IMR-90 (cell line): Measurements from ENCODE around the gene ERICH2. TPM values are rescaled to one million over a fixed set of nuclear protein-coding genes. Genes with fewer than 3 reads are reported as not detected.

Experiments used
- ATAC-seq: fragments of 200-7000 bp; cut with Tn5 transposase; 2 replicates; pipeline ENCODE4 v1.9.1; 2020; ENCODE audit warnings: low read depth, mild to moderate bottlenecking, moderate library complexity
- BruUV-seq: library from RNA; stranded (reverse); fragments of 400-500 nt; replicated peaks from 2 replicates; lab custom pipeline; 2021; lab: Mats Ljungman, UMichigan
- CTCF ChIA-PET: fragments of 300-600 bp; formaldehyde crosslinking; extraction: SDS; loops from one replicate; lab custom pipeline; 2021; ENCODE audit warnings: antibody characterized with exemption; lab: Yijun Ruan, JAX
- POLR2A ChIA-PET: fragments of 300-600 bp; sonication (Branson Sonifier 250); formaldehyde crosslinking; loops from one replicate; lab custom pipeline; 2022; ENCODE audit warnings: antibody characterized with exemption; ENCODE audit not compliant: unreplicated experiment; lab: Charles Lee
- DNase-seq: peaks from one replicate; pipeline ENCODE4 v3.0.0; 2013
- H2AFZ ChIP-seq: replicated peaks from 2 replicates; pipeline ENCODE3; 2013; ENCODE audit warnings: low read length, mild to moderate bottlenecking; ENCODE audit not compliant: poor library complexity
- H2AK5ac ChIP-seq: 2 replicates; pipeline ENCODE4 v1.6.1; 2013; ENCODE audit warnings: low read depth, low read length, inconsistent platforms
- H2AK9ac ChIP-seq: replicated peaks from 2 replicates; pipeline ENCODE3; 2013; ENCODE audit warnings: mild to moderate bottlenecking, low read depth, low read length, moderate library complexity; ENCODE audit not compliant: poor library complexity
- H2BK120ac ChIP-seq: 2 replicates; pipeline ENCODE4 v1.6.1; 2013; ENCODE audit warnings: low read depth, low read length, inconsistent platforms
- H2BK15ac ChIP-seq: 3 replicates; pipeline ENCODE4 v1.6.1; 2013; ENCODE audit warnings: low read depth, low read length, inconsistent platforms
- H2BK20ac ChIP-seq: 2 replicates; pipeline ENCODE4 v1.6.1; 2013; ENCODE audit warnings: low read depth, mild to moderate bottlenecking, inconsistent platforms, low read length, moderate library complexity
- H2BK5ac ChIP-seq: 2 replicates; pipeline ENCODE4 v1.6.1; 2013; ENCODE audit warnings: mild to moderate bottlenecking, low read depth, low read length, inconsistent platforms; ENCODE audit not compliant: poor library complexity, severe bottlenecking
- H3K14ac ChIP-seq: replicated peaks from 2 replicates; pipeline ENCODE4 v1.6.1; 2013; ENCODE audit warnings: low read depth, low read length, inconsistent platforms
- H3K18ac ChIP-seq: 2 replicates; pipeline ENCODE4 v1.6.1; 2013; ENCODE audit warnings: low read depth, low read length, control low read depth
- H3K23ac ChIP-seq: 2 replicates; pipeline ENCODE4 v1.6.1; 2013; ENCODE audit warnings: low read depth, low read length, inconsistent platforms
- H3K27ac ChIP-seq: 2 replicates; pipeline ENCODE4 v1.5.1; 2013; ENCODE audit warnings: mild to moderate bottlenecking, control low read depth, low read length; ENCODE audit not compliant: insufficient read depth
- H3K27me3 ChIP-seq: 2 replicates; pipeline ENCODE4 v1.6.1; 2013; ENCODE audit warnings: low read length; ENCODE audit not compliant: control insufficient read depth, insufficient read depth
- H3K36me3 ChIP-seq: 2 replicates; pipeline ENCODE4 v1.6.1; 2013; ENCODE audit warnings: low read length, mixed read lengths; ENCODE audit not compliant: control insufficient read depth, insufficient read depth
- H3K4ac ChIP-seq: 2 replicates; pipeline ENCODE4 v1.6.1; 2013; ENCODE audit warnings: low read depth, low read length, inconsistent platforms
- H3K4me1 ChIP-seq: 2 replicates; pipeline ENCODE4 v1.6.1; 2013; ENCODE audit warnings: low read length, mixed read lengths; ENCODE audit not compliant: control insufficient read depth, insufficient read depth
- H3K4me2 ChIP-seq: 2 replicates; pipeline ENCODE4 v1.6.1; 2013; ENCODE audit warnings: low read depth, mild to moderate bottlenecking, control low read depth, low read length, moderate library complexity
- H3K4me3 ChIP-seq: 2 replicates; pipeline ENCODE4 v1.5.1; 2013; ENCODE audit warnings: low read depth, mild to moderate bottlenecking, control low read depth, low read length, moderate library complexity; ENCODE audit not compliant: insufficient read depth
- H3K56ac ChIP-seq: 2 replicates; pipeline ENCODE4 v1.6.1; 2013; ENCODE audit warnings: low read length, inconsistent platforms; ENCODE audit not compliant: insufficient read depth; ENCODE audit errors: extremely low read depth
- H3K79me1 ChIP-seq, 2 experiments: 2 replicates each; pipeline ENCODE4 v1.6.1; 2013; ENCODE audit warnings: low read length in 2 of 2, inconsistent platforms in 1 of 2, low read depth in 1 of 2
- H3K9ac ChIP-seq: 2 replicates; pipeline ENCODE4 v1.6.1; 2013; ENCODE audit warnings: low read depth, low read length, control low read depth
- H3K9me1 ChIP-seq: 2 replicates; pipeline ENCODE4 v1.6.1; 2013; ENCODE audit warnings: low read length, inconsistent platforms; ENCODE audit not compliant: insufficient read depth
- H3K9me3 ChIP-seq: 2 replicates; pipeline ENCODE4 v1.6.1; 2013; ENCODE audit warnings: low read length; ENCODE audit not compliant: control insufficient read depth, insufficient read depth
- H4K20me1 ChIP-seq: 2 replicates; pipeline ENCODE4 v1.6.1; 2013; ENCODE audit warnings: low read length, inconsistent platforms; ENCODE audit not compliant: insufficient read depth
- H4K5ac ChIP-seq: 2 replicates; pipeline ENCODE4 v1.6.1; 2013; ENCODE audit warnings: mild to moderate bottlenecking, low read depth, low read length, control low read depth
- H4K8ac ChIP-seq, 2 experiments: 2 replicates each; pipeline ENCODE4 v1.6.1; 2013; ENCODE audit warnings: low read depth in 2 of 2, low read length in 2 of 2, control low read depth in 1 of 2, inconsistent platforms in 1 of 2
- H4K91ac ChIP-seq: 2 replicates; pipeline ENCODE4 v1.6.1; 2013; ENCODE audit warnings: low read depth, low read length, inconsistent platforms; ENCODE audit not compliant: insufficient read depth
- BHLHE40 ChIP-seq: fragments of 150-350 bp; IDR thresholded peaks from 2 replicates; pipeline ENCODE4 v1.6.1; 2016; ENCODE audit warnings: mild to moderate bottlenecking, low read depth, low read length
- MAFK ChIP-seq: IDR thresholded peaks from 2 replicates; pipeline ENCODE4 v1.6.1; 2012; ENCODE audit warnings: low read depth, low read length, improper control_type of control experiment
- WGBS, 2 experiments: methylation state at CpG; one replicate each; pipeline versions ENCODE4 v1.1.5 to v1.1.7; 2013; ENCODE audit warnings: missing lambda C conversion rate in 2 of 2; ENCODE audit not compliant: insufficient read length in 1 of 2; ENCODE audit errors: extremely low coverage in 2 of 2; 5-methylcytosine and 5-hydroxymethylcytosine counted together
- dilution Hi-C: fragments of 300-500 bp; cut with HindIII; formaldehyde crosslinking; loops from one replicate; pipeline ENCODE4 v1.14.3; 2018; ENCODE audit warnings: low sequenced_read_pairs; ENCODE audit not compliant: unreplicated experiment
- in situ Hi-C: fragments of 300-500 bp; cut with MboI; formaldehyde crosslinking; loops from 3 replicates; pipeline ENCODE4 v1.14.3; 2019; ENCODE audit warnings: low sequenced_read_pairs, inconsistent platforms, mixed read lengths
- intact Hi-C: fragments of 100-400 bp; cut with micrococcal nuclease; formaldehyde crosslinking; loops from 2 replicates; pipeline ENCODE4 v1.10.0; 2022
- polyA plus RNA-seq, 3 experiments: library from polyadenylated mRNA; depleted of rRNA; stranded (reverse); fragments of >200 nt; gene quantifications; 2 replicates each; pipeline ENCODE4 v1.2.3, GENCODE V29; 2012; ENCODE audit warnings: low replicate concordance in 1 of 3
- total RNA-seq: library from RNA; depleted of rRNA; stranded (reverse); fragments of >200 nt; gene quantifications from 2 replicates; pipeline ENCODE4 v1.2.3, GENCODE V29; 2012

The ERICH2 gene
- total and polyA plus RNA-seq, 2 of the 4 experiments (the other 2 are of a cell fraction) = not detected

DNA sequence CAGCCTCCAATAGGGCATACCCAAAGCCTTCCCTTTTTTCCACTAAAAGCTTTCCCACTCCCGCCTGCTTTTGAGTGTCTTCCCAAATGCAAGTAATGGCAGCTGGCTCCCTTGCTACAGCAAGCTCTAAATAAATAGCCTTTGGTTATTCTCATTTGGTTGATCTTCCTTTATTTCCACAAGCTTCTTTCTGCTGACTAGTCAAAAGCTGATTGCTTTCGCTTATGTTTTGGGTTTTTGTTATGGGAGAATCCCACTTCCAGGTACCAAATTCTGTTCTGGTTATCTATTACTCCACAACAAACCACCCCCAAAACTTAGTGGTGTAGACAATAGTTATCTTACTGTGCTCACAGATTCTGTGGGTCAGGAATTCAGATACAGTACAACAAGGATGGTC lies 32.8 kb upstream of the ERICH2 start:
- BruUV-seq = no TSS peak
- H3K14ac ChIP-seq = no peak overlapping the region
- no peak overlapping the region for H3K9ac ChIP-seq
- H3K56ac ChIP-seq = no peak overlapping the region
- no peak for ATAC-seq
- CTCF ChIA-PET = no interaction called here
- no peak overlapping the region for H2BK5ac ChIP-seq
- no peak overlapping the region for H2AFZ ChIP-seq
- no peak overlapping the region for H2AK5ac ChIP-seq
- no peaks in the 10 kb centered on the region for H4K20me1 ChIP-seq
- H3K4ac ChIP-seq = no peak overlapping the region
- no peaks in the 10 kb centered on the region for H3K27me3 ChIP-seq
- H3K79me1 ChIP-seq = no peaks in the 10 kb centered on the region
- no peaks in the 10 kb centered on the region for H3K9me3 ChIP-seq
- H3K27ac ChIP-seq = no peak overlapping the region
- H2BK120ac ChIP-seq = no peak overlapping the region
- H3K4me1 ChIP-seq = no peaks in the 10 kb centered on the region
- no peak overlapping the region for H4K8ac ChIP-seq
- H3K4me2 ChIP-seq = no peak overlapping the region
- H2AK9ac ChIP-seq = no peak overlapping the region
- TF ChIP-seq BHLHE40 = no peak
- peak; percentile 76 for TF ChIP-seq MAFK
- intact Hi-C loops = no loop called here
- no peaks in the 10 kb centered on the region for H3K9me1 ChIP-seq
- DNase-seq = no peak
- H2BK20ac ChIP-seq = no peak overlapping the region
- no peak overlapping the region for H3K4me3 ChIP-seq
- no peak overlapping the region for H2BK15ac ChIP-seq
- H3K36me3 ChIP-seq = no peaks in the 10 kb centered on the region
- no peak overlapping the region for H3K23ac ChIP-seq
- in situ Hi-C loops = no loop called here
- no peak overlapping the region for H4K91ac ChIP-seq
- no peak overlapping the region for H3K18ac ChIP-seq
- no CpG with 5 or more reads among the region's 2 CpGs for WGBS, 2 experiments
- POLR2A ChIA-PET = no interaction called here
- H4K5ac ChIP-seq = no peak overlapping the region
- dilution Hi-C loops = no loop called here
